H4 (cell line): ENCODE data around the gene C1orf105. TPM values are rescaled to one million over a fixed set of nuclear protein-coding genes. Genes with fewer than 3 reads are reported as not detected.

Source experiments
- total RNA-seq: library from RNA; depleted of rRNA; stranded (reverse); fragments of >200 nt; shearing (Covaris generic); gene quantifications from 2 replicates; pipeline ENCODE4 v1.2.3, GENCODE V29; 2014; rRNA removed

C1orf105 gene
- total RNA-seq, 1 experiment from 2014 or later, result not detected

Other genes starting within 250 kb of the C1orf105 start
- 34.4 and 41.4 TPM in 2 replicates for gene PIGC, start 23.4 kb downstream of the C1orf105 start, total RNA-seq
- gene SUCO, start 112.5 kb downstream of the C1orf105 start, total RNA-seq, result 11.5 and 14.7 TPM in 2 replicates
- not detected in 2 replicates for gene FASLG, start 238.4 kb downstream of the C1orf105 start, total RNA-seq